Inflammatory macrophage (primary cell): ENCODE results near the gene CMKLR1.

Source experiments
- DNase-seq, 2 donors: peaks; one replicate each; pipeline ENCODE4 v3.0.0-alpha.2; 2020 to 2022

The CMKLR1 gene

DNA sequence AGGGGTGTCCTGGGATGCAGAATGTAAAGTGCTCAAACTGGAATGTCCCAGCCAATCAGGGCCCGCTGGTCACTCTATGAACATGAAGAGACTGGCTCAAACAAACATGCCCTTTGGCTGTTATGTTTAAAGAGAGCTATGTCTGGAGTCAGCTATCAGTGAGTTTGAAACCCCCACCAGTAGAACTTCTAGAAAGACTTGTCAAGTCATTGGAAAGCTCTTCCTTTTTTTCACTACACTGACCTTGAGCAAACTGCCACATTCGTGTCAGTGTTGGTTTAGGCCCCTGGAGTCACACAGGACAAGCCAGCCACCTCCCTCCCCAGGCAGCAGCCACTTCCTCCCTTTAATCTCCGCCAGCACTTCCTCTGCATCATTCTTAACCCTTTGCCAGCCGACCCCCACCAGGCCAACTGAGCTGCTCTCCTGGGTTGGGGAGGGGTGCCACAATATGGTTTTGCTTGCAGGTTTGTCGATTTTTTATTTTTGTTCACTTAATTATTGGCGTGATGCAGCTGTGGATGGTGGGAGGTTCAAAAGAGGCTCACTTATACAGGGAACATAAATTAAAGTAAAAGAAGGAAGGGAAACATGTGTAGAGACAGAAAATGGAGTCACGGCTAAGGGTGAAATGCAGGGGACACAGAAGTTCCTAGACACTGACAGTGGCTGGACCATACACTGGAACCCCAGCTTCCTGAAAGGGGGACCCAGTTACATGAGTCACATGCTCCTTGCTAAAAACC lies 25.3 kb downstream of the CMKLR1 start:
- peak; percentile 90 to 92 for DNase-seq

DNA sequence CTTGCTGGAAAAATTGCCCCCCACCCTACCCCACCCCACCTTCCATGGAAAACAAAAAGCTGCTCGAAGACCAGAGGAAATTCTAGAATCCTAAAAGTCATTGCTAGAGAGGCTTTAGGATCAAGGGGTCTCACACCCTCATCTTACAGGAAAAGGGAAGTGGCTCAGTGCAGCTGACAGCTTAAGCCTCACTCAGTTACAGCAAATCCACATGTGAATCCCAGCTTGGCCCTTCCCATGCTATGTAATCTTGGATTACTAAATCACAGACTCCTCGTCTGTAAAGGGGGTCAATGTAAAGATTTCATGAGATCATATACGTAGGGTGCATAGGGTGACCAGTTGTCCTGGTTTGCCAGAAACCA lies 25.9 kb downstream of the CMKLR1 start:
- DNase-seq: peak; percentile 76 to 83

DNA sequence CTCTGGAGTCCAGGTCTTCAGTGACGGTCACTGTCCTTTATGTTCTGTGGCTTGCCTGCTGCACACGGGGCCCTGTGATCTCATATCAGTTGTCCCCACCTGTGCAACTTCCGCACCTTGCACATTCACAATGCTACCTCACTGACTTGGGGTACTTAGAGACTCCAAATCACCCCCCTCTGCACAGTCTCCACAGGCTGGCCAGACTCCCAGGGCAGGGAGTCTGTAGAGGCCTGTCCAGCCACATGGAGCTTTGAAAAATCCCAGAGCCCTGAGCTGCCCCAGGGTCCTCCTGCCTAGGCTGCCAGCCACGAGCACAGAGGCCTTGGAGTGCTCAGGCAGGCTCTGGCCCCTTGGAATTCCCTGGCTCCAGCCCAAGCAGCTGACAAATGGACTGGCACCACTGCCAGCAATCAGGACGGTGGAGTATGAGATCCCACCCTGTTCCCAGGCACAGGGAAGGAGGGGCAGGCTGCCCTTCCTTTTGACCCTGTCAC lies 26.4 kb downstream of the CMKLR1 start:
- DNase-seq: no peak

DNA sequence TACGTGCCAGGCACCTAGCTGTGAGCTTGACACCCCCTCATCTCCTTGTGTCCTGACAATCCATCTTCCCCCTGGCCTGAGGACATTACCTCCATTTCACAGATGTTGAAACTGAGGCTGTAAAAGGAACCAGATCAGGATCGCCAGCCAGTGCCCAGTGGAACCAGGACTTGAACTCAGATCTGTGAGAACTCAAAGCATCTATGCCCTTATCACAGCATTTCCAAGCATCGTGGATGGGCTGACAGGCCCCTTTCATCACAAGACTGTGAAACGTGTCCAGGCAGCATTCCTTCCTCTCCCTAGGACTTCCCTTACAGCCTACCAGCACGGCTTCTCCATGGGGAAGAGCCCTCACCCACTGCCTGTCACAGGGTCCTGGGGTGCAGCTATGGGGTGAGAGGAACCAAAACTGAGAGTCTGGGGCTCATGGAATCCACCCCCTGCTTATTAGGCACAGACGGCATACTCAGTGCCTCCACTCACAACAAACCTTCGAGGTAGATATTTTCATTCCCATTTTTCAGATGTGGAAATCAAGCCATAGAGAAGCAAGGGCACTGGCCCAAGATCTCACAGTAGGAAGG lies 26.9 kb downstream of the CMKLR1 start:
- peak; percentile 30 to 75 for DNase-seq

DNA sequence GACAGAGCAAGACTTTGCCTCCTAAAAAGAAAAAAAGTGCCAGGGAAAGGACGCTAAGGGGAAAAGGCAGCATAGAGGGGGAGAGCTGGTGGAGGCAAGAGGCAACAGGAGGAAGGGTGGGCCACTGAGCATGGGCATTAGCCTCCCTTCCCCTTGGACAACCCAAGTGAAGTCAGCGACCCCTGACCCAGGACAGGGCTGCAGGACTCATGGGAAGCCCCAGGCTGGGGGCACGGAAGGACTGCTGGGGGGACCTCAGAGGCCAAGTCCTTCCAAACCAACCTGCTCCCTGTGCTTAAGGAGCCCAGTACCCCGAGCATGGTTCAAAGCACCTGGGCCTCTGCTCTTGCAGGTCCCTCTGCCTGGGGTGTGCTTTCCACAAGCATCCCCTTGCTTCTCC lies 27.5 kb downstream of the CMKLR1 start:
- DNase-seq: no peak

DNA sequence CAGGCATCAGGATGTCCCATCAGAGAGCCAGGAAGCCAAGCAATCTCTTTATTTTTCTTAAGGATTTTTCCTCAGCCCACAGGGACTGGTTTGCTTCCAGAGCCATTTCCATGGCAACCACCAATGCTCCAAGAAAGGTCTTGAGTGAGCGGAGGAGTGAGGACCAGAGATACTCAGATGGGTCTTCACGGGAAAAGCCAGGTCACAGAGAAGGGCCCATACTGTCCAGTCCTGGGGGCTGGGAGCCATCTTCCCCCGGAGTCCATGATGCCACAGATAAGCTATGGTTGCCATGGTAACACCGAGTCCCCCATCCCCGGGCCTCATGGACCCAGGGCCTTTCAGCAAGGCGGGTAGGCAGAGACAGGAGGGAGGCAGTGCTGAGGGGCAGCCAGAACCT lies 28.6 kb downstream of the CMKLR1 start:
- no peak for DNase-seq

DNA sequence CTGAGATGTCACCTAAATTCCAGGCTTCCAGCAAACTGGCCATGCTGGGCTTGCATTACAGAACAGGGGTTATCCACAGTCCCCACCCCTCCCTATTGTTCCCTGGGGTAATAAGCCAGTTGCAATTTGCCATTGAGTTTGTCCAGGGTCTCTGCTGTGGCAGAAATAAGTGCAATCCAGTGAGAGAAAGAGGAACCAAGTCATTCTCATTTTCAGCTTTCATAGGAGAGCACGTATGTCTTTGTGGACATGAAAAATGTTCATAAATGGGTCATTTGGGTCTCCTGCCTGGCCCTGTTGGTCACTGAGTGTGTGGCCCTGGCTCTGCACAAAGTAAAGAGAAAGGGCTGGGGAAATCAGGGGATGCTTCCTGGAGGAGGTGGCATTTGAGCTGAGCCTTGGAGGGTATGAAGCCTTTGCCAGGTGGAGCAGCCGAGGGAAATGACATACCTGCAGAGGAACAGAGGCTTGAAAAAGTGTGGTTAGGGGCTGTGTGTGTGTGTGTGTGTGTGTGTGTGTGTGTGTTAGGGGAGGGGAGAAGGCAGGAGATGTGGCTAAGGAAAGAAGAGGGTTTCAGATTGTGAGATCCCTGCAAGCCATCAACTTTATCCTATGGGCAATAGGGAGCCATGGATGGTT lies 29.3 kb downstream of the CMKLR1 start:
- DNase-seq: peak in 1 of 2 donors; percentile 30

DNA sequence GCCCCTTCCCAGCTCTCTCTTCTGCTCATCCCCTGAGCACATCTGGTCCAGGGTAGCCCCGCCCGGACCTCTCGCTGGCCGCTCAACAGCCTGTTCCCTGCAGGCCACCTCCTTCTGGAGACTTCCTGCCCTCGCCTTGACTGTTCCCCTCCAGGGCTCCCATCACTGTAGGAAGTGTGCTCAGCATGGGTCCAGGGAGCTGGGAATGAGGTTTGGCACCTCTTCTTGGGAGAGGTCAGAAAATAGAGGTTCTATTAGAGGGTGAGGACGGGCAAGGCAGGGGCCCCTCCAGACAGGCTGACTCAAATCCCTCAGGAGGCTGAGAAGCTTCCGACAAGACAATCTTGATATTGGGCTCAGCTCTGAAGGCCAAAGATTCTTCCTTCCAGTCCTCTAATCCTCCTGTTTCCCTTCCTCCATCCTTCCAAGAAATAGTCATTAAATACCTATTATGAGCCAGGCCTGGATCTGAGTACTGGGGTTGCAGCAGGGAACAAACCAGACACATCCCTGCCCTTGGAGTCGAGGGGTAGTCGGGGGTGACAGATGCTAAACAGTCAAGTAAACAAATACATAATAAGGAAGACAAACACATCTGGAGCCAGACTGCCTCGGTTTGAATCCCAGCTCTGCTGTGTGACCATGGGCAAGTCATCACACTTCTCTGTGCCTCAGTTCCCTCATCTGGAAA lies 30.6 kb downstream of the CMKLR1 start:
- no peak for DNase-seq

DNA sequence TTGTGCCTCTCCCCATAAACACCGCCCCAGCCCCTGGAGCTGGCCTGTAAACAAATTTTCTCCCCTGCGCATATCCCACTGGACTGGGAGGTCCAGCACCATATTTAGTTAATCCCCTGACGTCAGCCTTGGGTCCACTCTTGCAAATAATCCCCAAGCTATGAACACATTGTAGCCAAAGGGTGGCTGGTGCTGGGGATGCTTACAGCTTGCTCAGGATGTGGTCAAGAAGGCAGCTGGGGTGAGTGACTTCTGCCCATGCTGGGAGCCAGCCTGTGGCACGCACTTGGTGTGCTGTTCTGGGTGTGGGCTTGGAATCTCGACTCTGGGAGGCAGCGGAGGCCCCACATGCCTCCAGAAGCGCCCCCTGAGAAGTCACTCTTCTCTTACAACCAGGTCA lies 32.1 kb downstream of the CMKLR1 start:
- peak; percentile 49 to 85 for DNase-seq

DNA sequence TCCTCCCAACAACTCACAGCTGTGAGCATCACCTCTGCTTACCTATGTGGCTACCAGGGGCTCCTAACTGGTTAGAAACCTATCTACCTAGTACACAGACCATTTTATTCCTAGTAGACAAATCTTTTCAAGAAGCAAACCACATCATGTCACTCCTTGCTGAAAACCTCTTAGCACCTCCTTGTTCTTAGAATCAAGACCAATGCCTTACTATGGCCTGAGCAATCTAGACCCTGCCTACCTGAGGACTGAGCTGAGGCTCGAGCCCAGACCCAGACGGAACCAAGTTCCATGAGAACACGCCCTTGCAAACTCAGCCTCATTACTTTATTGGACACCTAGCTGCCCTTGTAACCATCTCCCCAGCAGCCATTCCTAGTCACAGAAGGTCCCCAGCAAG lies 32.6 kb downstream of the CMKLR1 start:
- DNase-seq: no peak

DNA sequence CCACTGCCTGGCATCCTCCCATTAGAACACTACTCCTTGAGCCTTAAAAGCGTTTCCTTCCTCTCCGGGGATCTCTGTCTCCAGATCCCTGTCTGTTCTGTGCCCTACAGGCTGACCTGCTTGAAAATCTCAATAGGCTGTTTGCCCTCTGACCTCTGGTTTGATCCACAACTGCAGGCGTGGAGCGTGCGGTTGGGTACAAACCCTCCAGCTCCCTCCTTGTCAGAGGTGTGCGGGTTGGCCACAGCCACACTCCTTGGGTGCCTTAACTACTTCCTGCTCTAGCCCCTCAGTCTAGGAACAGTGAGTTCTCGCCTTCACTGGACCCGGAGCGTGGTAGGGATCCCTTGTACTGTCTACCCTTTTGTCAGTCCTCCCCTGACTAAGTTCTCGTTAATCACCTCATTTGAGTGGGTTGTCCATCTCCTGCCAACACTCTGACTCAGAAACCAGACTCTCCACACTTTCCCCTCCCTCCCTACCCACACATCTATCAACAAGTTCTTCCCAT lies 33.1 kb downstream of the CMKLR1 start:
- DNase-seq: peak; percentile 66 to 80

DNA sequence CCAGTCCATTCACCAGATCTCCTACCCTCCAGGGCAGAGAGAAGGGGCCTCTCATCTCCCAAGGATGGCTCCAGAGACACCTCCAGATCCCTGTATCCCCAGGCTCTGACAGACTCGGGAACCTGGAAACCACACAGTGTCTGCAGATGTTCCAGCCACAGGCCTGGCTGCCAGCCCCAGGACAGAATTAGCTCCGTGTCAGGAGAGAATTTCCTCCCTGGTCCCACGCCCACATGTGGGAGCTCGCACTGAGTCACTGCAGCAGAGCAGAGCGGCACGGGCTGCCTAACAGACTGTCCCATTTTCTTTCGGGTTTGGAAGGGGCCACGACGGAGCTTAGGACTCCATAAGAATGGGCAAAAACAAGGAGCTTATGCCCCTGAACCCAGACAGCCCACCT lies 33.6 kb downstream of the CMKLR1 start:
- DNase-seq: peak; percentile 82 to 95

DNA sequence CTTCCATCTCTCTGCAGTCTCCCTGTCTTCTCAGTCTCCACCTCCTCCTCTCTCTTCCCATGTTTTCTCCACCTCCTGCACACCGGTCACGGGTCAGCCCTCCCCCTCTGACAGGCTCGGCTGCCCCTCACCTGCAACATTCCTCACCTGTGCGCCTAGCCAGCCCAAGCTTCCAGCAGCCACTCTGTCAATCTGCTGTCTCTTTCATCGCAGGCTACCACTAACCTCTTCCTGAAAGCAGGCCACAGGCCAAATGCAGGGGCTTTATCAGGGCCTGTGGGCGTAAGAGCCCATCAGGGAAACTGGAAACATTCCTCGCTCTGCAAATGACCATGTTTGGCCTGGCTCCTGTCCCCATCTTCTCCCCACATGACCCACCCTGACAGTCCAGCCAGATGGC lies 34.5 kb downstream of the CMKLR1 start:
- DNase-seq: no peak

DNA sequence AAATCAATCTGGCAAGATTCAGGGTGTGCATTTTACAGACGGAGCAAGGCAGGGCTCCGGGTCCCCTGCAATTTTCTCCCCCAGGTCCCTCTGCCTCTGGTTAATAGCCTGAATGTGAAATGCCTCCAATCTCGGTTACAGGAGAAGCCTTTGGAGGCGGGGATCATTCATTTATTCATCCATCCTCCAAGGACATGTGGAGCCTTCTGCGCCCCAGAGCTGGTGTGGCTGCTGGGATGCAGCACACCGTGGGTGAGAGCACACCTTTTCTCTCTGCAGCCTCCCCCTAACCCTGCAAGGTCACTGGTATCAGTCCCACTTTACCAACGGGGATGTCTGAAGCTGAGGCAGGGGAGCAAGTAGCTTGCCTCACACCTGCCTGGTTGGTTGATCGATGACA lies 35.4 kb downstream of the CMKLR1 start:
- DNase-seq: no peak

DNA sequence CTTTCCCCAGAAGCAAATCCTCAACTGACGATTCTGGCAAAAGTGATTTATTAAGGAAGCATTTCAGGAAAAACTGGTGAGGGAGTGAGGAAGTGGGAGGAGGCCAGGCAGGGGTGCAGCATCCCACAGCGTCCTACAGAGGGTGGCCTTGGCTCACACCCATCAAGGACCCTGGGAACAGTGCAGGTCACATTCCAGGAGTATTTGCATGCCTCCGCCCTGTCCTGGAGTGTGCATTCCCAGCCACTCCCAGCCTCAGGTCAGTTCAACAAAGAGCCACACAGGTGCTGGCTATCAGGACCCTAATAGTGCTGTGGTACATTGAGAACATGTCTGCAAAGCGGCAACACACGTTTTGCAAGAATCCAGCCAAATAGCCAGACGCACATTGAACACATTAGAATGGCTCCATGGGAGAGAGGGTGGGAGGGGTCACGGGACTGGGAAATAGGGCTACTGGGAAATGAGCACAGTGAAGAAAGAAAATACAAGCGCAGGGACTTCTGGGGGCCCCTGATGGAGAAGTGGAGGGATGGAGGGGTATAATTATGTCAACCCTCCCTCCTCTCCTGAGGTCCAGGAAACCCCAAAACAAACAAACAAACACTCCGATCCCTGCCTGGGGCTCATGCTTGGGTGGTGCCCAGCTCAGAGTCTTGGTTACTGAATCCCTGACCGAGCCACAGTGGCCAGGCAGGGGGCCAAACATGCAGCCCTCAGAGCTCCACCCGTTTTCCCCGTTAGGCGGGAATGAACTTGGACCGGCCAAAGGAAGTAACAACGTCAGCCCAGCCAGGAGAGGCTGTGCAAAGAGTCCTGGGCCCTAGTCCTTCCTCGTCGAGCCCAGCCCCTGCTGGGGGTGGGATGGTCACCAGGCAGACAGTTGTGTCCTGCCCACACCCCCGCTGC lies 36.5 kb downstream of the CMKLR1 start:
- DNase-seq: no peak

DNA sequence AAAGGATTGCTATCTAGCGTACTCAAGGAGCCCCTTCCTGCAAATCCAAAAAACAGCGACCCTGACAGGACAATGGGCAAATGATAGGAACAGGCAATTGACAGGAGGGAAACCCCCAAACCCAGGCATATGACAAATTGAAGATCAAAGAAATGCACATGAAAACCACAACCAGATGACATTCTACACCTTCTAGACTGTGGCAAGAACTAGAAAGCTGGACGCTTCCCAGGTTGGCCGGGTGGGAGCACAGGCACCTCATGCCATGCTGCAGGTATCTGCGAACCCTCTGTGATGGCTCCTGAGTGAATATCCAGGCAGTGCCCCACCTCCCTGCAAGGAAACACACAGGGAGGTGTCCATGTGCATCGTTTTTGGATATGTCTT lies 37.1 kb downstream of the CMKLR1 start:
- no peak for DNase-seq

DNA sequence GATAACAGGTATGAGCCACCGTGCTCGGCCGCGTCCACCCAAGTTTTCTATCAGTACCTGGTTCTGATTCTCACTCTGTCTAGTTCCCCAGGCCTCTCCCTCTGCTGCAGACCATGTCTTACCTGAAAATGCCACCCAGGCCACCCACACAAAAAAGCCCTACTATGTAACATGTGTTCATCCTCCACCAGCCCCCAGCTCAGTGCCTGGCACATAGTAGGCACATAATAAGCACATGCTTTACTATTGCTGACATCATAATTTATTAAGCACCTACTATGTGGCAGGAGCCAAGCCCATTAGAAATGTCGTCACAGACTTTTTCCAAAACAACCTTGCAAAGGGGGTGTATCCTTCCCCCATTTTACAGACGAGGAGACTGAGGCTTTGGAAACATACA lies 37.8 kb downstream of the CMKLR1 start:
- DNase-seq: no peak

DNA sequence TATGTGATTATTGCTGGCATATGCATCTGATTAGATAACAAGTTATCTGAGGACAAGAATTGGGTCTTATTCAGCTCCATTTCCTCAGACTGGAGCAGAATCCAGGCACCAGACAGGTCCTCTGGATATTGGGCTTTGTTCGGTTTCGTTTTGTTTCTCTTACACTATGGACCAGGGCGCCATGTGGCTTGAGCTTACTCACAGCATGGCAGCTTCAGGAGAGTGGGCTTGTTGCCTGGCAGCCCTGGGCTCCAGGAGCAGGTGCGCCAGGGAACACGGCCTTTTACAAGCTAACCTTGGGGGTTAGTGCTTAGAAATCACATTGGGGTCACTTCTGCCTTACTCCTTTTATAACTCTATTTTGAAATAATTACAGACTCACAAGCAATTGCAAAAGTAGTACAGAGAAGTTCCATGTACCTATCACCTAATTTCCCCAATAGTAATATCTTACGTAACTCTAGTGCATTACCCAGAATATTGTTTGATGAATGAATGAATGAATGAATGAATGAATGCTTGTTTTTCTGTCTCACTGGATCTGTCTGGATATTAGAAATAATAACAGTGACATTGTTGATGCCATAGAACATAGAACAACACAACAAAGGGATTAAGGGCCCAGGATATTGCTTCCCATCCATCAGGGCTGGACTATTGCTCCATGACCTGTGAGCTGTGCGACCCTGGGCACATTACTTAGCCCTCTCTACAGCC lies 39.0 kb downstream of the CMKLR1 start:
- peak in 1 of 2 donors; percentile 11 for DNase-seq

DNA sequence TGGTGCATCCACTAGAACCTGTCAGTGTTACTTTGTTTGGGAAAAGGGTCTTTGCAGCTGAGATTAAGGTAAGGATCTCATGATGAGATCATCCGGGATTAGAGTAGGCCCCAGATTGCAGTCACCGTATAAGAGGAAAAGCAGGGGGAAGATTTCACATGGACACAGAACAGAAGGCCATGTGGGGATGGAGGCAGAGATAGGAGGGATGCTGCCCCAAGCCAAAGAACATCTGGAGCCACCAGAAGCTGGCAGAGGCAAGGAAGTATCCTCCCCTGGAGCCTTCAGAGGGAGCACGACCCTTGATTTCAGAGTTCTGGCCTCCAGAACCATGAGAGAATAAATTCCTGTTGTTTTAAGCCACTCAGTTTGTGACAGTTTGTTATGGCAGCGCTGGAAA lies 39.6 kb downstream of the CMKLR1 start:
- no peak for DNase-seq

DNA sequence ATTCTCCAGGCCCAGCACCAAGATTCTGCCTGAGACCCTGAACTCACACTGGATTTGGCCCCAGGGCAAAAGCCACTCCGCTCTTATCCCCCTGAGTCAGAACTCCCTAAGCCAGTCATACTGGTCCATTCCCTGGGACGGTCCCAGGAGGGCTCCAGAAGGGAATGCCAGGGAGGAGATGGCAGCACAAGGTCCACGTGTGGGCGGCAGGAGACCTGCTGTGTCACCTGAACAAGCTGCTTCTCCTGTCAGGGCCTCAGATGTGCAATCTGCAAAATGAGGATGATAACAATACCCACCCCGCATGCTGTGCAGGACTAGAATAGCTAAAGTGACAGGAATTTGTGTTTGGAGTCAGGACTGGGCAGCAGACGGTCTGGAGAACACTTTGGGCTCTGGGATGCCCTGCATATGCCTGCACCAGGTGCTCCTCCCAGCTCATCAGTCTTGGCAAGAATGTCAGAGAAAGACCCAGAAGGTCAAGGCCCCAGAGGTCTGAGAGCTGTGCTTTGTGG lies 40.3 kb downstream of the CMKLR1 start:
- DNase-seq: no peak
